Right ventricle myocardium superior (tissue), 1 donor: ENCODE data around the gene ARHGDIG. TPM values are rescaled to one million over a fixed set of nuclear protein-coding genes. Genes with fewer than 3 reads are reported as not detected.

Source experiments
- ATAC-seq: fragments of 200-7000 bp; cut with Tn5 transposase; one replicate; pipeline ENCODE4 v1.9.1; 2020; ENCODE audit warnings: mild to moderate bottlenecking; ENCODE audit not compliant: poor library complexity
- DNase-seq: peaks from one replicate; pipeline ENCODE4 v3.0.0-alpha.2; 2020
- intact Hi-C: fragments of 100-400 bp; cut with DNase I; formaldehyde crosslinking; loops from one replicate; pipeline ENCODE4 v1.11.2; 2022
- total RNA-seq: library from RNA; stranded (reverse); fragmentation: NEBNext Ultra II Directional; extraction: Animal tissue kit (Norgen Biotek cat#: 25700); gene quantifications from one replicate; pipeline ENCODE4 v1.2.1, GENCODE V29; 2021
- donor health status: DM: no; HTN: yes; CAD: no; lungs with severe emphysema.

ARHGDIG gene
- total RNA-seq, 1 donor from 2014 or later, result 9.3 TPM

GRCh38 chr16:275786-276232 is 4.6 kb upstream of the ARHGDIG start, which contains the start of gene RGS11:
Gene RGS11, minus strand, starts transcription at chr16:275944. Its CDS starts 33 bp downstream, at chr16:275911.
- DNase-seq (no peak), ATAC-seq (peak; percentile 55)
- intact Hi-C loops, result no loop called here

DNA sequence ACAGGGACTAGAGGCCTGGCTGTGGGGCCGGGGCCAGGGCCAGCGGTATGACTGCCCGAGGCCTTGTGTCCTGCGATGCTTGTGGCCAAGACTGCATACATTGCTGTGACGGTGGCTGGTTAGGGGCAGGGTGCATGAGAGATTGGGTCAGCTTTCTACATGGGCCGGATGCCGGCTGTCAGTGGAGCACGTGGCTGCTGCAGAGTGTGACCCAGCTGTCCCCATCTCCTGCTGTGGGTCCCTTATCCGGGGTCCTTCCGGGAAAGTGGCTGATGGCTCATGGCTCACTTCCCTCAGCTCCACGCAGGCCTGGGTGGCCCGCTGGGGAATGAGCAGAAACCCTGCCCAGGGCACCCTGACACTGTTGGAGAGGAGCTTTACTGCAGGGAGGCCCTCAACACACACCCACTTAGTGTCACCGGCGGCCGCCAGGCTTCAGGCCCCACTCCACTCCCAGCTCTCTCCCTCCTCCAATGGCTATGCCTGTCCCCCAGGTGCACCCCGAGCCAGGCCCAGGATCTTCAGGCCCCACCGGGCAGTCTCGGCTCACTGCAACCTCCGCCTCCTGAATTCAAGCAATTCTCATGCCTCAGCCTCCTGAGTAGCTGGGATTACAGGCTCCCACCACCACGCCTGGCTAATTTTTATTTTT is 3.8 kb upstream of the ARHGDIG start:
- peak; percentile 8 for ATAC-seq
- DNase-seq, result no peak
- intact Hi-C loops, result no loop called here

DNA sequence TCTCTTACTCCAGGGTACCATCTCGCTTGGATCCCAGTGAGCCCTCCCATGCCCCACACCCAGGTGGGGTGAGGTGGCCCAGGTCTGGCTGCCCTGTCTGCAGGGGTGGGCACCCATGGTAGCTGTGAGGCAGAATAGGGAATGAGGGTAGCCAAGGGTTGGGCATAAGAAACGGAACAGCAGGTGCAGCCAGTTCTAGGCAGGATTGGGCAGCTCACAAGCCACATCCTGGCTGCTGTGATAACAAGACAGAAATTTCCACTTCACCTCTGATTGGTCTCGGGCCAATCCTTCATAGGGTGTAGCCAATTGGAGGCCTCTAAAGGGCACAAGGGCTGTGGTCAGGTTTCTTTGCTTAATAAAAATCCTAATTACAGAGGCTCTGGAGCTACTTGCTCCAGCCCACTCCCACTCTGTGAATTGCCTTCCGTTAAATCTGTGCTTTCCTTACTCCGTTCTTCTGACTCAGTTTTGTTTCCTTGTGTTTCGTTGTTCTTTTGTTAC is 1.5 kb upstream of the ARHGDIG start:
- intact Hi-C loops, result no loop called here
- ATAC-seq, result peak; percentile 56
- no peak for DNase-seq

DNA sequence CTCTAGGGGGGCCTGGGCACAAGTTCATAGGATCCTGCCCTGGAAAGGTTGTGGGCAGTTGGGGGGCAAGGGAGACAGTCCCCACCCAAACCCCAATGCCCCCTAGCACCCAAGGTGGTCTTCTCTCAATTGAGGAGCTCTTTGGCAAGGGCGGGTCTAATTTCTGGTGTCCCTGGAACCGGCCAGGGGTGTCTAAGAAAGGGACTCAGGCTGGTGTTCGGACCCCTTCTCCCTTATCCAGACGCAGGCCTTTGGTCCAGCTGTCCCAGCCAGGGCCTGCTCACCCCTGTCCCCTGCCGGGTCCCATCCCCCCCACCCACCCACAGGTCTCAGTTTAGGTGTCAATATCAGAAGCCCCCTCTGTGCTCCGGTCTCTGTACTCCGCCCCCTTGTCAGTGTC is 860 bp upstream of the ARHGDIG start:
- ATAC-seq (no peak), DNase-seq (no peak)
- intact Hi-C loops, result no loop called here

DNA sequence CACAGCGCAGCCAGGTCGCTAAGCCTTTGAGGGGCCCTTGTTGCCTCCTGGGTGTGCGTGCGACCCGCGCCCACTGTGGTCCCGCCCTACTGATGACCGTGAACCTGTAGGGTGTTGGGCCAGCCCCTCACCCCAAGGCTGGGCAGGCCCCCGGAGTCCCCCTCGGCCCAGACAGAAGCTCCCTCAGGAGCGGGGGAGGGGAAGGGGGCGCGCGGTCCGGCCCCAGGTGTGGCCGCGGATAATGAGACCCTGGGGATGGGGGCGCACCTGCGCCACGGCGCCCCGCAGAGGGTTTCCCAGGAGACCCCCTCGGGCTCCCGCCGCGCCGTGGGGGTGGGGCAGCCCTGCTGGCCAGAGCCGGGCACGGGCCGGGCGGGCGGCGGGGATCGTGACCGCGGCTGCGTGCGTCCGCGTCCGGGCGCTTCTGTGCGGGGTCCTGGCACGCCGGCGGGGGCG is 358 bp upstream of the ARHGDIG start:
- intact Hi-C loops, result no loop called here
- no peak for ATAC-seq
- no peak for DNase-seq

GRCh38 chr16:280991-281659 is 734 bp downstream of the ARHGDIG start:
- ATAC-seq (no peak), DNase-seq (no peak)
- intact Hi-C loops, result no loop called here

DNA sequence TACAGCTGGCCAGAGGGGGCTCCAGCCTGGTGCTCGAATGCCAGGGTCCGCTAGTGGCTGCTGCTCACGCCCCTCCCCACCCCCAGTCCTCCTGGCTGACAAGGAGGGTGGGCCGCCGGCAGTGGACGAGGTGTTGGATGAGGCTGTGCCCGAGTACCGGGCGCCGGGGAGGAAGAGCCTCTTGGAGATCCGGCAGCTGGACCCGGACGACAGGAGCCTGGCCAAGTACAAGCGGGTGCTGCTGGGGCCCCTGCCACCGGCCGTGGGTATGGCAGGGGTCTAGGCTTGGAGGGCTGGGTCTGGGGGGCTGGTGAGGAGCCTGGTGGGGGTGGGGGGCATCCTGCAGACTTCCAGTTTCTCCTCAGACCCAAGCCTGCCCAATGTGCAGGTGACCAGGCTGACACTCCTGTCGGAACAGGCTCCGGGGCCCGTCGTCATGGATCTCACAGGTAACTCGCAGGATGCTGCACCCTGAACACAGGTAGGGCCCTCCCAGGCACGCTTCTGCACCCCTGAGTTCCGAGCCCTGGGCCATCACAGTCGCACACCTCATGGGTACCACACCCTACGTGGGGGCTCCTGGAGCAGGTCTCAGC is 1.4 kb downstream of the ARHGDIG start:
- DNase-seq (no peak), ATAC-seq (no peak)
- intact Hi-C loops, result no loop called here

- intact Hi-C loops, result no loop called here
- DNase-seq, result no peak
- ATAC-seq, result no peak
Observed at GRCh38 chr16:282491-282890, 2.1 kb downstream of the ARHGDIG start.

- no peak for ATAC-seq
Observed at GRCh38 chr16:283033-283805, 2.8 kb downstream of the ARHGDIG start, which contains the start of gene PDIA2. Gene PDIA2, plus strand, starts transcription at chr16:283164. Its CDS starts 6 bp downstream, at chr16:283170.

DNA sequence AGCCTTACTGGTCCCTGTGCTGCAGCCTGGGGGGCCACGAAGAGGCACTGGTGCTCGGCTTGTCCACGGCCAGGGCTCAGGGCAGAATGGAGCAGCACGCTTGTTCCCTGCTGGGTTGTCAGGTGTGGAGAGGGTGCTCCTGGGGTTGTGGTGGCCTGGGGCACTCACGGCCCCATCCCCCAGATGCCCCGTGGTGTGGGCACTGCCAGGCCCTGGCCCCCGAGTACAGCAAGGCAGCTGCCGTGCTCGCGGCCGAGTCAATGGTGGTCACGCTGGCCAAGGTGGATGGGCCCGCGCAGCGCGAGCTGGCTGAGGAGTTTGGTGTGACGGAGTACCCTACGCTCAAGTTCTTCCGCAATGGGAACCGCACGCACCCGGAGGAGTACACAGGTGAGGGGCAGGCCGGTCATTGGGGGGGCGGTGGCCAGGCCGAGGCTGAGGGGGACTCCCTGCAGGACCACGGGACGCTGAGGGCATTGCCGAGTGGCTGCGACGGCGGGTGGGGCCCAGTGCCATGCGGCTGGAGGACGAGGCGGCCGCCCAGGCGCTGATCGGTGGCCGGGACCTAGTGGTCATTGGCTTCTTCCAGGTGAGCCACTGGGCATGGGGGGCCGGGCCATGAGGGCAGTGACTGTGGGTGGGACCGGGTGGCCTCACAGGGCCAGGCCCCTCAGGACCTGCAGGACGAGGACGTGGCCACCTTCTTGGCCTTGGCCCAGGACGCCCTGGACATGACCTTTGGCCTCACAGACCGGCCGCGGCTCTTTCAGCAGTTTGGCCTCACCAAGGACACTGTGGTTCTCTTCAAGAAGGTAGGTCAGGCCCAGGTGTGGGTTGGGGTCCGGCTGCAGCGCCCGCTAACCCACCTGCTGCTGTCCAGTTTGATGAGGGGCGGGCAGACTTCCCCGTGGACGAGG is 4.1 kb downstream of the ARHGDIG start:
- intact Hi-C loops, result no loop called here
- DNase-seq (no peak), ATAC-seq (no peak)

More at GRCh38 chr16:283033-283805, 2.8 kb downstream of the ARHGDIG start, which contains the start of gene PDIA2:
- DNase-seq, result no peak
- intact Hi-C loops, result no loop called here

GRCh38 chr16:285146-286055 is 5.0 kb downstream of the ARHGDIG start:
- no peak for DNase-seq
- ATAC-seq, result no peak
- intact Hi-C loops, result no loop called here

DNA sequence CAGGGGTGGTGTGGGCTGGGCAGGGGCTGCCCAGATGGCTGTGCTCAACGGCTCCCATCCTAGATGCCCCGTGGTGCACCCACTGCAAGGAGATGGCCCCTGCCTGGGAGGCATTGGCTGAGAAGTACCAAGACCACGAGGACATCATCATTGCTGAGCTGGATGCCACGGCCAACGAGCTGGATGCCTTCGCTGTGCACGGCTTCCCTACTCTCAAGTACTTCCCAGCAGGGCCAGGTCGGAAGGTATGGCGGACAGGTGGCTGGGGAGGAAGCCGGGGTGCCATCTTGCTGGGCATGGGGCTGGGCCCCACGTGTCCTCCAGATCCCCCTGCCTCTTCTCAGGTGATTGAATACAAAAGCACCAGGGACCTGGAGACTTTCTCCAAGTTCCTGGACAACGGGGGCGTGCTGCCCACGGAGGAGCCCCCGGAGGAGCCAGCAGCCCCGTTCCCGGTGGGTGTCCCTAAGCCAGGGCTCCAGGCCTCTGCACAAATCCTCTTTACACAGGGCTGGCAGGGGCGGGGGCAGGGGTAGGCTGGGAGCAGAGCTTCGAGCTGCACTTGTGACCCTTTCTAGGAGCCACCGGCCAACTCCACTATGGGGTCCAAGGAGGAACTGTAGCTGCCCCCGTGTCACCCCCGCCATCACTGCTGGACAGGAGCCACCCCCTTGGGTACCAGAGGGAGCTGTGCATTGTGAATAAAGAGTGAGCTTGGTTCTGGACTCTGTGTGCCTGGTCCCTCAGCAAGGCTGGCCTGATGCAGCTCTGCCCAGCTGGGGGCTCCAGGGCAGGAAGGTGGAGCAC is 6.3 kb downstream of the ARHGDIG start:
- DNase-seq (no peak), ATAC-seq (no peak)
- intact Hi-C loops, result no loop called here

DNA sequence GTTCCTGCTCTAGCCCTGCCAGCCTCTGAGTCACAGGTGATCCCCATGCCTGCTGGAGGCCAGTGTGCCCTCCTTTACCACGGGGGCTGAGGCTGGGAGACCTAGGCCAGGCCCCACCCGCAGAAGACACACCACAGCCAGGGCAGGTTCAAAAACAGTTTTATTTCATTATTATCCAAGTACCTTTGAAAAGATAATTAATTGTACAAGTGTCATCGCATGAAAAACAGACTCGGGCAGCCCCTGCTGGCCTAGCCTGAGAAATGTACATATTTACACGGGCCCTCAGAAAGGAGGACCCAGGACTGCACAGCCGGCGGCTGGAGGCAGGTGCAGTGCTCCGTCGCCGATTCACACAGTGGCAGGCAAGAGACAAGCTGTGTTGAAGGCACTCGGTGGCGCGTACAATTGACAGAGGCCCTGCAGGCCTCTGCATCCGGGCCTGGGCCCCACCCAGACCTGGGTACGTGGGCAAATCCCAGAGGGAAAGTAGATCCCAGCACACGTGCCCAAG is 7.0 kb downstream of the ARHGDIG start:
- no peak for ATAC-seq
- DNase-seq, result no peak
- intact Hi-C loops, result no loop called here

DNA sequence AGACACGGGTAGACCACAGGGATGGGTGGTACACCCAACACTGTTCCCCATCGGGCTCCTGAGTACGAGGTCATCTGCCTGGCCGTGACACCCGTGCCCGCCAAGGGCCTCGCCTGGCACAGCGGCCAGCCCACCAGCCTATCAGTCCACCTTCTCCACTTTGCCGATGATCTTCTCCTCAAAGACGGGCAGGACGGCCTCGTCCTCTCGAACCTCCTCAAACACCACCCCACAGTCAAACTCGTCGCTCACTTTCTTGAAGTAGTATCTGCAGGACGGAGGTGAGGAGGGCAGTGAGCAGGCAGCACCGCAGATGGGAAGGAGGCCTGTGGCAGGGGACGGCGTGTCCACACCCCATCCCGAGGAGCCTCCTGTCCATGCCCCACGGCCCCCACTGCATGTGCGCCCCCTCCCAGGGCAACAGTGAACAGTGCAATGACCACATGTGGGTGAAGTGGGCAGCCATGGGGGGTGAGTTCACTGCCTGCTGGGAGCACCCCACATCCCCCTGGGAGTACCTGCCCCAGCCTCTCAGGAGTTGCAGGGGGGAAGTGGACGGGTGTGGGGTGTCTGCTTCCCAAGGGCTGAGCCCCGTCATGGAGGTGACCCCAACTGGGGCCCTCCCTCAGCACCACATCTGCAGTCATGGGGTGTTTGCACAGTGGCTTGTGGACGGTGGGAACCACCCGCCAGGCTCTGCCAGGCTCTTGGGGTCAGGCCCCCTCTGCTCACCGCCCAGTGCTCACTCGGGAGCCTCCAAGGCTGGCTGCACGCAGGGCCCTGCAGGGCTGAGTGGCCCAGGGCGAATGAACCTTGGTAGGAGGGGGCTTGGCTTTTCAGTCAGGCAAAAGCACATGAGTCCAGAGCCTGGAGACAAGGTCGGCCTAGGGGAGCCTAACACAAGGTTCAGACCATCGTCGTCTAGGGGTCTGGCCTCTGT is 7.9 kb downstream of the ARHGDIG start:
- intact Hi-C loops, result no loop called here
- ATAC-seq (no peak), DNase-seq (no peak)
